Stimulated activated CD4-positive, alpha-beta T cell treated with anti-CD3 and anti-CD28 coated beads, TNF-alpha, amount 100 ng/mL, for 24 hours (primary cell): ENCODE data around the gene APOL6.
"Not testable (repeated sequence)": the region's sequence is repeated elsewhere in the genome, so short reads cannot be mapped to it uniquely, and the experiment has no call there.

Experiments
- DNase-seq, 3 experiments: peaks; one replicate each; pipeline ENCODE4 v3.0.0-alpha.2; 2020; ENCODE audit warnings: low read depth in 3 of 3

The APOL6 gene

GRCh38 chr22:35617137-35617755 is 31.0 kb upstream of the APOL6 start, which contains the start of gene MB:
MB (minus strand) TSS chr22:35617329; CDS start chr22:35617257, 72 bp downstream.
- no peak for DNase-seq

GRCh38 chr22:35618427-35619223 is 29.6 kb upstream of the APOL6 start:
- no peak for DNase-seq

- DNase-seq: no peak
Measured at GRCh38 chr22:35619336-35620094, 28.7 kb upstream of the APOL6 start.

- no peak for DNase-seq
Measured at GRCh38 chr22:35620624-35621251, 27.5 kb upstream of the APOL6 start.

- no peak for DNase-seq
Measured at GRCh38 chr22:35621451-35621850, 26.8 kb upstream of the APOL6 start.

GRCh38 chr22:35622191-35622913 is 25.9 kb upstream of the APOL6 start:
- no peak for DNase-seq

- DNase-seq: not testable (repeated sequence)
Measured at GRCh38 chr22:35623885-35624284, 24.4 kb upstream of the APOL6 start.

GRCh38 chr22:35624547-35624946 is 23.7 kb upstream of the APOL6 start:
- DNase-seq: no peak

- no peak for DNase-seq
Measured at GRCh38 chr22:35625763-35626432, 22.3 kb upstream of the APOL6 start.

- DNase-seq: peak in 2 of 3 experiments; percentile 19 to 59
Measured at GRCh38 chr22:35627267-35628041, 20.8 kb upstream of the APOL6 start.

- no peak for DNase-seq
Measured at GRCh38 chr22:35628732-35629131, 19.5 kb upstream of the APOL6 start.

- DNase-seq: peak in 2 of 3 experiments; percentile 17 to 48
Measured at GRCh38 chr22:35629406-35630216, 18.6 kb upstream of the APOL6 start.

- no peak for DNase-seq
Measured at GRCh38 chr22:35630387-35630793, 17.9 kb upstream of the APOL6 start.

- DNase-seq: no peak
Measured at GRCh38 chr22:35630891-35631290, 17.4 kb upstream of the APOL6 start.

- no peak for DNase-seq
Measured at GRCh38 chr22:35631597-35631996, 16.6 kb upstream of the APOL6 start.

- DNase-seq: no peak
Measured at GRCh38 chr22:35632935-35633334, 15.3 kb upstream of the APOL6 start.

- no peak for DNase-seq
Measured at GRCh38 chr22:35633520-35633919, 14.7 kb upstream of the APOL6 start.

GRCh38 chr22:35634015-35634414 is 14.2 kb upstream of the APOL6 start:
- DNase-seq: no peak

- DNase-seq: no peak
Measured at GRCh38 chr22:35634943-35635540, 13.2 kb upstream of the APOL6 start.
